Natural killer cell (primary cell): ENCODE measurements around the gene HCN3. TPM values are rescaled to one million over a fixed set of nuclear protein-coding genes. Genes with fewer than 3 reads are reported as not detected.

Experiments used
- ATAC-seq, 3 donors: fragments of 150-1000 bp in 2 of 3; fragments of 200-7000 bp in 1 of 3; cut with Tn5 transposase; 1 replicate in 1 of 3; 2 replicates in 2 of 3; pipeline ENCODE4 v1.10.0; 2021; ENCODE audit warnings: mild to moderate bottlenecking in 2 of 3, moderate library complexity in 2 of 3
- DNase-seq, 2 donors: peaks; one replicate each; pipeline versions ENCODE4 v3.0.0 to v3.0.0-alpha.2; 2013 to 2021; ENCODE audit warnings: mixed read lengths in 1 of 2
- H3K27ac ChIP-seq: one replicate; pipeline ENCODE4 v1.5.1; 2013; ENCODE audit warnings: mild to moderate bottlenecking, low read length
- H3K27me3 ChIP-seq: one replicate; pipeline ENCODE4 v1.6.1; 2013; ENCODE audit warnings: low read length; ENCODE audit not compliant: control insufficient read depth, insufficient read depth
- H3K36me3 ChIP-seq: one replicate; pipeline ENCODE4 v1.6.1; 2013; ENCODE audit warnings: low read length; ENCODE audit not compliant: control insufficient read depth, insufficient read depth
- H3K4me1 ChIP-seq: one replicate; pipeline ENCODE4 v1.6.1; 2013; ENCODE audit warnings: low read length; ENCODE audit not compliant: control insufficient read depth, insufficient read depth
- H3K4me3 ChIP-seq: one replicate; pipeline ENCODE4 v1.5.1; 2013; ENCODE audit warnings: low read length
- H3K9me3 ChIP-seq: one replicate; pipeline ENCODE4 v1.6.1; 2013; ENCODE audit warnings: low read length; ENCODE audit not compliant: control insufficient read depth, insufficient read depth
- H3K27ac Mint-ChIP-seq, 2 donors: one replicate each; pipeline ENCODE4 v1.8.0; 2022; ENCODE audit warnings: mild to moderate bottlenecking in 2 of 2, mixed read lengths in 2 of 2, moderate library complexity in 1 of 2
- H3K27me3 Mint-ChIP-seq, 2 donors: one replicate each; pipeline ENCODE4 v1.8.0; 2022; ENCODE audit warnings: low read depth in 2 of 2, mixed read lengths in 2 of 2
- H3K36me3 Mint-ChIP-seq: one replicate; pipeline ENCODE4 v1.8.0; 2022; ENCODE audit warnings: mixed read lengths
- H3K4me1 Mint-ChIP-seq, 2 donors: one replicate each; pipeline ENCODE4 v1.8.0; 2022; ENCODE audit warnings: mixed read lengths in 2 of 2
- H3K4me3 Mint-ChIP-seq: one replicate; pipeline ENCODE4 v1.8.0; 2022; ENCODE audit warnings: mild to moderate bottlenecking, moderate library complexity, mixed read lengths
- H3K9me3 Mint-ChIP-seq, 2 donors: one replicate each; pipeline ENCODE4 v1.8.0; 2022; ENCODE audit warnings: mixed read lengths in 2 of 2
- CTCF ChIP-seq: fragments of 200-600 bp; IDR thresholded peaks from one replicate; pipeline ENCODE4 v1.8.0; 2022; ENCODE audit warnings: antibody characterized with exemption
- WGBS: methylation state at CpG from one replicate; pipeline ENCODE4 v1.1.7; 2013; ENCODE audit warnings: missing lambda C conversion rate; ENCODE audit not compliant: insufficient coverage; 5-methylcytosine and 5-hydroxymethylcytosine counted together
- intact Hi-C: fragments of 100-400 bp; cut with micrococcal nuclease; formaldehyde crosslinking; loops from one replicate; pipeline ENCODE4 v1.14.2; 2022
- total RNA-seq, 4 donors: library from RNA; stranded (reverse); fragments of 120-200 nt in 1 of 4; gene quantifications; one replicate each; pipeline versions ENCODE4 v1.2.3 to v1.2.4, GENCODE V29; 2013 to 2022

HCN3 gene
- total RNA-seq, 3 donors from 2014 or later (not counting 1 experiment from before 2014, with no cell fraction given) = 2.0 to 3.4 (median 2.6) TPM

- Mint-ChIP-seq H3K4me3 (no peak overlapping the region), H3K36me3 (peaks cover 26% of the 10 kb centered on the region), H3K4me1 (no peaks in the 10 kb centered on the region), H3K27me3 (no peaks in the 10 kb centered on the region), H3K27ac (peak overlapping the region in 1 of 2 donors; percentile 16), H3K9me3 (no peaks in the 10 kb centered on the region)
- Histone ChIP-seq H3K36me3 (peaks cover 50% of the 10 kb centered on the region), H3K9me3 (no peaks in the 10 kb centered on the region), H3K4me3 (no peak overlapping the region), H3K4me1 (no peaks in the 10 kb centered on the region), H3K27me3 (no peaks in the 10 kb centered on the region), H3K27ac (no peak overlapping the region)
- DNase-seq = no peak
- no peak for ATAC-seq
- WGBS = 96% methylated on average over 1 of the region's 1 CpG
- TF ChIP-seq CTCF = no peak
- intact Hi-C loops = no loop called here
Measured at GRCh38 chr1:155334962-155335361, 57.7 kb downstream of the HCN3 start.

Other genes starting within 250 kb of the HCN3 start
- under 1 TPM; 0.30 to 0.92 (median 0.32) TPM for gene DCST2, start 243.7 kb upstream of the HCN3 start, total RNA-seq
- gene DCST1, start 243.6 kb upstream of the HCN3 start, total RNA-seq = under 1 TPM in 2 of 3 donors, not detected in 1; 0.35 to 0.60 TPM
- gene ADAM15, start 226.1 kb upstream of the HCN3 start, total RNA-seq = 10 to 100 TPM; 54.6 to 83.2 (median 64.7) TPM
- 1 to 10 TPM; 4.6 to 6.8 (median 5.5) TPM for gene EFNA4, start 213.7 kb upstream of the HCN3 start, total RNA-seq
- gene EFNA3, start 198.6 kb upstream of the HCN3 start, total RNA-seq = 1 to 10 TPM in 1 of 3 donors, under 1 TPM in 2; 0.52 to 1.1 (median 0.68) TPM
- 1 to 10 TPM; 1.5 to 1.9 (median 1.9) TPM for gene EFNA1, start 149.6 kb upstream of the HCN3 start, total RNA-seq
- 10 to 100 TPM; 31.7 to 33.5 (median 32.7) TPM for gene SLC50A1, start 141.6 kb upstream of the HCN3 start, total RNA-seq
- gene DPM3, start 136.9 kb upstream of the HCN3 start, total RNA-seq = 10 to 100 TPM; 26.8 to 45.7 (median 41.5) TPM
- gene KRTCAP2, start 104.2 kb upstream of the HCN3 start, total RNA-seq = 100 to 1,000 TPM in 2 of 3 donors, 10 to 100 TPM in 1; 95.3 to 113 (median 104) TPM
- gene TRIM46, start 103.6 kb upstream of the HCN3 start, total RNA-seq = 1 to 10 TPM in 2 of 3 donors, under 1 TPM in 1; 0.94 to 4.9 (median 2.5) TPM
- gene THBS3, start 69.6 kb upstream of the HCN3 start, total RNA-seq = 10 to 100 TPM; 16.2 to 19.4 (median 18.6) TPM
- gene MTX1, start 68.8 kb upstream of the HCN3 start, total RNA-seq = 10 to 100 TPM; 22.3 to 28.5 (median 27.9) TPM
- gene ENTREP3, start 22.0 kb upstream of the HCN3 start, total RNA-seq = 1 to 10 TPM; 6.9 to 10.0 (median 8.9) TPM
- 10 to 100 TPM; 59.7 to 72.1 (median 65.0) TPM for gene SCAMP3, start 15.1 kb upstream of the HCN3 start, total RNA-seq
- 10 to 100 TPM; 70.4 to 97.5 (median 84.4) TPM for gene CLK2, start 4.0 kb upstream of the HCN3 start, total RNA-seq
- gene PKLR, start 24.0 kb downstream of the HCN3 start, total RNA-seq = under 1 TPM in 1 of 3 donors, not detected in 2; 0.12 TPM
- gene FDPS, start 31.4 kb downstream of the HCN3 start, total RNA-seq = 100 to 1,000 TPM; 105 to 110 (median 105) TPM
- gene RUSC1, start 43.4 kb downstream of the HCN3 start, total RNA-seq = 10 to 100 TPM; 20.4 to 24.7 (median 21.5) TPM